Fibroblast of lung (primary cell): Measurements from ENCODE around the gene CALHM3. TPM values are rescaled to one million over a fixed set of nuclear protein-coding genes. Genes with fewer than 3 reads are reported as not detected.
"Not testable (repeated sequence)": the region's sequence is repeated elsewhere in the genome, so short reads cannot be mapped to it uniquely, and the experiment has no call there.

ENCODE experiments used
- DNase-seq, 2 donors: peaks; one replicate each; pipeline versions ENCODE4 v3.0.0 to v3.0.0-alpha.2; 2010; ENCODE audit warnings: low read depth in 2 of 2
- H2AFZ ChIP-seq: 2 replicates; pipeline ENCODE4 v1.5.1; 2012; ENCODE audit warnings: low read length, control low read depth, inconsistent platforms
- H3K27ac ChIP-seq: 2 replicates; pipeline ENCODE4 v1.5.1; 2011; ENCODE audit warnings: low read length, control low read depth; ENCODE audit not compliant: insufficient read depth
- H3K27me3 ChIP-seq: 2 replicates; pipeline ENCODE4 v1.5.1; 2011; ENCODE audit warnings: mild to moderate bottlenecking, low read length; ENCODE audit not compliant: control insufficient read depth, insufficient read depth
- H3K36me3 ChIP-seq: 2 replicates; pipeline ENCODE4 v1.5.1; 2011; ENCODE audit warnings: low read length; ENCODE audit not compliant: control insufficient read depth, insufficient read depth
- H3K4me1 ChIP-seq: 2 replicates; pipeline ENCODE4 v1.5.1; 2011; ENCODE audit warnings: low read length; ENCODE audit not compliant: control insufficient read depth, insufficient read depth; ENCODE audit errors: extremely low read depth
- H3K4me2 ChIP-seq: 2 replicates; pipeline ENCODE4 v1.5.1; 2011; ENCODE audit warnings: low read length, control low read depth; ENCODE audit not compliant: insufficient read depth; ENCODE audit errors: extremely low read depth
- H3K4me3 ChIP-seq, 4 experiments: fragments of 200-600 bp in 1 of 4; sonication (generic) in 1 of 4; replicated peaks in 1 of 4; 2 replicates each; pipeline ENCODE4 v1.5.1; 2011 to 2016; ENCODE audit warnings: low read length in 4 of 4, low read depth in 3 of 4, mild to moderate bottlenecking in 3 of 4, control low read depth in 2 of 4, inconsistent platforms in 1 of 4, mixed read lengths in 1 of 4; ENCODE audit not compliant: insufficient read depth in 1 of 4; ENCODE audit errors: control extremely low read depth in 1 of 4
- H3K79me2 ChIP-seq: 2 replicates; pipeline ENCODE4 v1.5.1; 2012; ENCODE audit warnings: mild to moderate bottlenecking, low read length, inconsistent platforms; ENCODE audit not compliant: control insufficient read depth, insufficient read depth
- H3K9ac ChIP-seq: 2 replicates; pipeline ENCODE4 v1.5.1; 2011; ENCODE audit warnings: mild to moderate bottlenecking, low read length, control low read depth; ENCODE audit not compliant: insufficient read depth
- H3K9me3 ChIP-seq: 2 replicates; pipeline ENCODE4 v1.5.1; 2012; ENCODE audit warnings: low read depth, low read length; ENCODE audit not compliant: control insufficient read depth, insufficient read depth
- H4K20me1 ChIP-seq: 2 replicates; pipeline ENCODE4 v1.5.1; 2011; ENCODE audit warnings: low read length; ENCODE audit not compliant: control insufficient read depth, insufficient read depth; ENCODE audit errors: extremely low read depth
- EZH2 ChIP-seq: IDR thresholded peaks from 2 replicates; pipeline ENCODE4 v1.5.1; 2012; ENCODE audit warnings: low read length, control low read depth, mild to moderate bottlenecking; ENCODE audit errors: missing control alignments
- polyA minus RNA-seq: library from RNA; depleted of rRNA, polyadenylated mRNA; stranded (reverse); fragments of >200 nt; gene quantifications from 2 replicates; pipeline ENCODE4 v1.2.3, GENCODE V29; 2011; ENCODE audit warnings: low replicate concordance
- polyA plus RNA-seq, 2 donors: library from polyadenylated mRNA; depleted of rRNA in 1 of 2; stranded (reverse) in 1 of 2; unstranded in 1 of 2; fragments of >200 nt; gene quantifications; 2 replicates each; pipeline ENCODE4 v1.2.1, GENCODE V29; 2011 to 2012; ENCODE audit warnings: missing spikeins in 1 of 2
- total RNA-seq: library from RNA; depleted of rRNA; stranded (reverse); fragments of >200 nt; gene quantifications from 2 replicates; pipeline ENCODE4 v1.2.1, GENCODE V29; 2014
- TF ChIP-seq, protein P1 (sequence below), 2 donors: IDR thresholded peaks in 1 of 2; conservative IDR thresholded peaks in 1 of 2; 1 replicate in 1 of 2; 2 replicates in 1 of 2; pipeline ENCODE4 v1.5.1; 2011 to 2012; ENCODE audit warnings: low read length in 2 of 2, control low read depth in 1 of 2, inconsistent platforms in 1 of 2, low read depth in 1 of 2, mild to moderate bottlenecking in 1 of 2

Gene CALHM3, protein sequence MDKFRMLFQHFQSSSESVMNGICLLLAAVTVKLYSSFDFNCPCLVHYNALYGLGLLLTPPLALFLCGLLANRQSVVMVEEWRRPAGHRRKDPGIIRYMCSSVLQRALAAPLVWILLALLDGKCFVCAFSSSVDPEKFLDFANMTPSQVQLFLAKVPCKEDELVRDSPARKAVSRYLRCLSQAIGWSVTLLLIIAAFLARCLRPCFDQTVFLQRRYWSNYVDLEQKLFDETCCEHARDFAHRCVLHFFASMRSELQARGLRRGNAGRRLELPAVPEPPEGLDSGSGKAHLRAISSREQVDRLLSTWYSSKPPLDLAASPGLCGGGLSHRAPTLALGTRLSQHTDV
- total RNA-seq (not detected in 2 replicates), polyA plus RNA-seq (not detected in 2 replicates), polyA minus RNA-seq (0.15 TPM in 1 of 2 replicates, not detected in the other)
- polyA plus RNA-seq (2012), result not detected in 2 replicates

DNA sequence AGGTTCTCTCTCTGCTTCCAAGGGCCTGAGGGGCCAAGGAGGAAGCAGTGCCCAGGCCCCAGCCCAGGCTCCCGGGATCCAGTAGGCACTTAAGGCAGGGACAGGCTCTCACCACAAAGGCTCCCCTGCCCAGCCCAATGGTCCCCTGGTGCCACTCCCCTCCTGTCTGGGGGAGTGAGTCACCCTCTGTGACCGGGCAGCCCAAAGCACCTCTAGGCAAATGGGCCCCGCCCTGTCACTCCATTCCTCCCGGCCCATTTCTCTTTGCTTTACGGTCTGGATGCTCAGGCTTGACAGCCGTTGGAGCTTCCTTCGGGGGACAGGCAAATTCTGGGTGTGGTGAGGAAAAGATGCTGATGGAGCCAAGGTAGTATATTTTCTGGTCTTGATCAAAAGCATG lies at the start of gene CALHM3:
Gene CALHM3 (minus strand): TSS at position 106 of the 400 bp plus-strand sequence. CDS start 208 bp downstream, outside the sequence.
- no peak within 1 kb of the TSS for H2AFZ ChIP-seq
- H3K27me3 ChIP-seq, result no peaks in the 10 kb centered on the region
- H4K20me1 ChIP-seq, result no peaks in the 10 kb centered on the region
- H3K4me2 ChIP-seq, result no peak within 1 kb of the TSS
- H3K4me1 ChIP-seq, result peaks cover 3% of the 10 kb centered on the region
- no peak within 1 kb of the TSS for H3K4me3 ChIP-seq
- no peaks in the 10 kb centered on the region for H3K79me2 ChIP-seq
- H3K36me3 ChIP-seq, result no peaks in the 10 kb centered on the region
- TF ChIP-seq, protein P1, sequence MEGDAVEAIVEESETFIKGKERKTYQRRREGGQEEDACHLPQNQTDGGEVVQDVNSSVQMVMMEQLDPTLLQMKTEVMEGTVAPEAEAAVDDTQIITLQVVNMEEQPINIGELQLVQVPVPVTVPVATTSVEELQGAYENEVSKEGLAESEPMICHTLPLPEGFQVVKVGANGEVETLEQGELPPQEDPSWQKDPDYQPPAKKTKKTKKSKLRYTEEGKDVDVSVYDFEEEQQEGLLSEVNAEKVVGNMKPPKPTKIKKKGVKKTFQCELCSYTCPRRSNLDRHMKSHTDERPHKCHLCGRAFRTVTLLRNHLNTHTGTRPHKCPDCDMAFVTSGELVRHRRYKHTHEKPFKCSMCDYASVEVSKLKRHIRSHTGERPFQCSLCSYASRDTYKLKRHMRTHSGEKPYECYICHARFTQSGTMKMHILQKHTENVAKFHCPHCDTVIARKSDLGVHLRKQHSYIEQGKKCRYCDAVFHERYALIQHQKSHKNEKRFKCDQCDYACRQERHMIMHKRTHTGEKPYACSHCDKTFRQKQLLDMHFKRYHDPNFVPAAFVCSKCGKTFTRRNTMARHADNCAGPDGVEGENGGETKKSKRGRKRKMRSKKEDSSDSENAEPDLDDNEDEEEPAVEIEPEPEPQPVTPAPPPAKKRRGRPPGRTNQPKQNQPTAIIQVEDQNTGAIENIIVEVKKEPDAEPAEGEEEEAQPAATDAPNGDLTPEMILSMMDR (conservative IDR thresholded peaks at IDR 0.05 in 1 of 2, IDR thresholded peaks at IDR 0.05 in 1 of 2; ENCODE audit: low read depth in 1 of 2, low read length in 2 of 2), result no peak
- TF ChIP-seq EZH2, result no peak
- H3K9ac ChIP-seq, result no peak within 1 kb of the TSS
- no peak for DNase-seq
- H3K27ac ChIP-seq, result no peak within 1 kb of the TSS
- no peaks in the 10 kb centered on the region for H3K9me3 ChIP-seq

GRCh38 chr10:103528549-103528948 lies 49.5 kb upstream of the CALHM3 start:
- no peak overlapping the region for H2AFZ ChIP-seq
- H3K4me3 ChIP-seq, result no peak overlapping the region
- no peak for DNase-seq
- H3K9ac ChIP-seq, result no peak overlapping the region
- no peaks in the 10 kb centered on the region for H3K79me2 ChIP-seq
- H3K4me2 ChIP-seq, result no peak overlapping the region
- H3K36me3 ChIP-seq, result no peaks in the 10 kb centered on the region
- H3K27me3 ChIP-seq, result no peaks in the 10 kb centered on the region
- no peaks in the 10 kb centered on the region for H3K4me1 ChIP-seq
- H3K27ac ChIP-seq, result no peak overlapping the region
- TF ChIP-seq EZH2, result no peak
- TF ChIP-seq, protein P1 (conservative IDR thresholded peaks at IDR 0.05 in 1 of 2, IDR thresholded peaks at IDR 0.05 in 1 of 2; ENCODE audit: low read depth in 1 of 2, low read length in 2 of 2), result no peak
- H4K20me1 ChIP-seq, result no peaks in the 10 kb centered on the region
- no peaks in the 10 kb centered on the region for H3K9me3 ChIP-seq

- H3K4me1 ChIP-seq, H3K27ac ChIP-seq, H2AFZ ChIP-seq, H3K9me3 ChIP-seq, H3K27me3 ChIP-seq, H4K20me1 ChIP-seq, H3K4me2 ChIP-seq, H3K79me2 ChIP-seq, H3K36me3 ChIP-seq, H3K9ac ChIP-seq, H3K4me3 ChIP-seq: not testable (repeated sequence)
- DNase-seq, result peak in 1 of 2 donors; percentile 69
Observed at GRCh38 chr10:103527476-103527875, 48.4 kb upstream of the CALHM3 start.
